ENCODE results near the gene DTNB.
A peak's percentile ranks its signal among the peaks of the same experiment; 100 is the strongest.

The DTNB gene

GRCh38 chr2:25654801-25655200, 18.6 kb downstream of the DTNB start:
- ChIA-PET CTCF (interaction anchor here (1.1 to 1.3 kb wide), 2 partner anchors 8 to 10 kb away, joined by 3 to 8 read pairs; no protein-coding TSS in a partner anchor), POLR2A (no interaction called here)
- TF ChIP-seq ZNF624 (tag by site-specific recombination; IDR thresholded peaks at IDR 0.05): no peak
- TF ChIP-seq ZEB2 (tag by site-specific recombination; IDR thresholded peaks at IDR 0.05): no peak
- TF ChIP-seq BCL11B (tag by site-specific recombination; IDR thresholded peaks at IDR 0.05; ENCODE audit: low read depth): no peak
- TF ChIP-seq ZNF600 (tag by site-specific recombination; IDR thresholded peaks at IDR 0.05): no peak
- peak; percentile 30; the same call in 1 of the 2 replicates for TF ChIP-seq SCRT2 (tag by site-specific recombination; IDR thresholded peaks at IDR 0.05)

GRCh38 chr2:25651782-25652455, 21.5 kb downstream of the DTNB start:
- TF ChIP-seq ZNF621 (tag by site-specific recombination; IDR thresholded peaks at IDR 0.05) (no peak), ZNF530 (tag by site-specific recombination; IDR thresholded peaks at IDR 0.05; ENCODE audit: low read depth) (no peak), ZNF280D (tag by site-specific recombination; IDR thresholded peaks at IDR 0.05) (no peak), KLF9 (tag by site-specific recombination; IDR thresholded peaks at IDR 0.05; ENCODE audit: low read depth) (no peak)
- H3K36me3 ChIP-seq (ENCODE audit: control insufficient read depth in 2 of 2, insufficient read depth in 1 of 2, low read length in 2 of 2): peaks cover 0 to 15% of the 10 kb centered on the region in 2 experiments; a peak in 2 of 3 replicates
- no peak overlapping the region for H3K4me3 ChIP-seq (ENCODE audit: low read depth, low read length)
- POLR2A ChIA-PET: no interaction called here
- H3K27ac ChIP-seq (ENCODE audit: extremely low read depth, low read depth, low read length): no peak overlapping the region
- no peaks in the 10 kb centered on the region for H3K9me3 ChIP-seq (ENCODE audit: control insufficient read depth, insufficient read depth, low read depth, low read length)
- CTCF ChIA-PET: interaction anchor here (0.9 to 2.7 kb wide), 4 partner anchors 9 to 46 kb away, joined by 3 to 23 read pairs (median 4); no protein-coding TSS in a partner anchor
- H3K4me1 ChIP-seq (ENCODE audit: control insufficient read depth, insufficient read depth, low read length): no peaks in the 10 kb centered on the region

More at GRCh38 chr2:25654801-25655200, 18.6 kb downstream of the DTNB start:
- Histone ChIP-seq H3K9me3 (ENCODE audit: control insufficient read depth, insufficient read depth, low read depth, low read length) (no peaks in the 10 kb centered on the region), H3K36me3 (ENCODE audit: control insufficient read depth in 2 of 2, insufficient read depth in 1 of 2, low read length in 2 of 2) (peaks cover 0 to 13% of the 10 kb centered on the region in 2 experiments; a peak in 2 of 3 replicates), H3K4me1 (ENCODE audit: control insufficient read depth, insufficient read depth, low read length) (no peaks in the 10 kb centered on the region), H3K4me3 (ENCODE audit: low read depth, low read length) (no peak overlapping the region), H3K27ac (ENCODE audit: extremely low read depth, low read depth, low read length) (no peak overlapping the region)

- POLR2A ChIA-PET: no interaction called here
- peaks cover 0 to 15% of the 10 kb centered on the region in 2 experiments; a peak in 2 of 3 replicates for H3K36me3 ChIP-seq (ENCODE audit: control insufficient read depth in 2 of 2, insufficient read depth in 1 of 2, low read length in 2 of 2)
- CTCF ChIA-PET: interaction anchor here (0.9 to 2.7 kb wide), 3 partner anchors 10 to 21 kb away, joined by 3 to 23 read pairs (median 5); no protein-coding TSS in a partner anchor
- no peak overlapping the region for H3K4me3 ChIP-seq (ENCODE audit: low read depth, low read length)
- H3K9me3 ChIP-seq (ENCODE audit: control insufficient read depth, insufficient read depth, low read depth, low read length): no peaks in the 10 kb centered on the region
- no peak overlapping the region for H3K27ac ChIP-seq (ENCODE audit: extremely low read depth, low read depth, low read length)
- no peaks in the 10 kb centered on the region for H3K4me1 ChIP-seq (ENCODE audit: control insufficient read depth, insufficient read depth, low read length)
- TF ChIP-seq ZSCAN4 (tag by site-specific recombination; IDR thresholded peaks at IDR 0.05) (no peak), ZNF416 (tag by site-specific recombination; IDR thresholded peaks at IDR 0.05) (no peak), ZNF768 (tag by site-specific recombination; IDR thresholded peaks at IDR 0.05) (no peak), ZNF521 (tag by site-specific recombination; IDR thresholded peaks at IDR 0.05) (no peak), GFI1B (tag by site-specific recombination; IDR thresholded peaks at IDR 0.05) (no peak), ZNF132 (tag by site-specific recombination; IDR thresholded peaks at IDR 0.05; ENCODE audit: borderline replicate concordance) (no peak), ZNF423 (tag by site-specific recombination; IDR thresholded peaks at IDR 0.05) (no peak), INSM2 (tag by site-specific recombination; IDR thresholded peaks at IDR 0.05) (no peak), ZNF169 (tag by site-specific recombination; IDR thresholded peaks at IDR 0.05) (no peak), ZNF146 (tag by site-specific recombination; IDR thresholded peaks at IDR 0.05) (no peak), ZNF624 (tag by site-specific recombination; IDR thresholded peaks at IDR 0.05) (no peak), REST (tag by site-specific recombination; IDR thresholded peaks at IDR 0.05) (no peak), KLF1 (tag by site-specific recombination; IDR thresholded peaks at IDR 0.05) (no peak), ZNF629 (tag by site-specific recombination; IDR thresholded peaks at IDR 0.05) (no peak)
These were observed 22.3 kb downstream of the DTNB start for GRCh38 chr2:25651066-25651465.
